ENCODE results near the gene CCDC8.
A peak's percentile ranks its signal among the peaks of the same experiment; 100 is the strongest.
"Not testable (repeated sequence)": the region's sequence is repeated elsewhere in the genome, so short reads cannot be mapped to it uniquely, and the experiment has no call there.

CCDC8 gene, protein sequence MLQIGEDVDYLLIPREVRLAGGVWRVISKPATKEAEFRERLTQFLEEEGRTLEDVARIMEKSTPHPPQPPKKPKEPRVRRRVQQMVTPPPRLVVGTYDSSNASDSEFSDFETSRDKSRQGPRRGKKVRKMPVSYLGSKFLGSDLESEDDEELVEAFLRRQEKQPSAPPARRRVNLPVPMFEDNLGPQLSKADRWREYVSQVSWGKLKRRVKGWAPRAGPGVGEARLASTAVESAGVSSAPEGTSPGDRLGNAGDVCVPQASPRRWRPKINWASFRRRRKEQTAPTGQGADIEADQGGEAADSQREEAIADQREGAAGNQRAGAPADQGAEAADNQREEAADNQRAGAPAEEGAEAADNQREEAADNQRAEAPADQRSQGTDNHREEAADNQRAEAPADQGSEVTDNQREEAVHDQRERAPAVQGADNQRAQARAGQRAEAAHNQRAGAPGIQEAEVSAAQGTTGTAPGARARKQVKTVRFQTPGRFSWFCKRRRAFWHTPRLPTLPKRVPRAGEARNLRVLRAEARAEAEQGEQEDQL

DNA sequence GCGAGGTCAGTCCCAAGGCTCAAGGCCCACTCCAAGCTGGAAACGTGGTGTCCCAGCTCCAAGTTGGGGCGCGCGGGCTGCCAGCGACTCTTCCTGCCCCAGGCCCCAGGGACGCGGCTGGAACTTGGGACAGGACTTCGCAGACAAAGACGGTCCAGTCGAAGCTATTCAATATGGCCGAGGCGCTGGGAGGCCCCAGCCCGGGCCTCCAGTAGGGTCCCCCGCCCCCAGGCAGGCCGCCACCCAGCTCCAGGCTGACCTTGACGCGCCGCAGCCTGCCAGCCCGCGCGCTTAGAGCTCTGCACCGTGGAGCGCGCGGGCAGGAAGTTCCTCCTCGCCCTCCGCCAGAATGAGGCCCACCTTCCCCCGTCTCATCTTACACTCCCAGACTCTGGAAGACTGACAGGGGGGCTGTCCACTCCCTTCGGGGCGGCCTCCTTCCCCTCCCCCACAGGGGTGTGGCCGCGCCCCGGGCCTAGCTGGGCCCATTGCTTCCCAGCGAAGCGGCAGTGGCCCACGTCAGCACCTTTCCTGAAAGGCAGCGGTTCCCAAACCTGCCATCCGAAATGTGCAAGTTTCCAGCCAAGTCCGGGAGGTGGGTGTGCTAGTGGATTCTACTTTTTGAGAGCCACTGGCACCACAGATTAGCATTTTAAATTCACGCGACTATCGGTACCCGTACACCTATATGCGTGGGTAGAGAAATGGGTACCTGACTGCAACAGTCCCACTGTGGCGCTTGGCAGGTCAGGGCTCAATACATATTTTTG, at the start of gene CCDC8:
CCDC8 (minus strand) TSS at position 303 of the 770 bp plus-strand sequence. CDS start 754 bp downstream, outside the sequence.
- no peak for DNase-seq

DNA sequence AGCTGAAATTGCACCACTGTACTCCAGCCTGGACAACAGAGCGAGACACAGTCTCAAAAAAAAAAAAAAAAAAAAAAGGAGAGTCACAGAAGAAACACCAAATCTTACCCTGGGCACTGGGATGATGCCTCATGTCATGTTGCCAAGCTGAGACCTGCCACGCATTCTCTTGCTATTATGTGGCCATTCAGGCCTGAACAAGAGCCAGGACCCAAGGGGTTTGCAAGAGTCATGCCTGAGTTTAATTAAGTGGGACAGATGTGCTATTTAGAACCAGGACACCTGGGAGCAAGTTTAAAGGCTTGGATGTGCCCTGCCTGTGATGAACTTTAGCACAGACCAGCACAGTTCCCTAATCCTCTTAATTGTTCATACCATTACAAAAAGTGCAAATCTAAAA, 48.2 kb upstream of the CCDC8 start:
- DNase-seq, result no peak

DNA sequence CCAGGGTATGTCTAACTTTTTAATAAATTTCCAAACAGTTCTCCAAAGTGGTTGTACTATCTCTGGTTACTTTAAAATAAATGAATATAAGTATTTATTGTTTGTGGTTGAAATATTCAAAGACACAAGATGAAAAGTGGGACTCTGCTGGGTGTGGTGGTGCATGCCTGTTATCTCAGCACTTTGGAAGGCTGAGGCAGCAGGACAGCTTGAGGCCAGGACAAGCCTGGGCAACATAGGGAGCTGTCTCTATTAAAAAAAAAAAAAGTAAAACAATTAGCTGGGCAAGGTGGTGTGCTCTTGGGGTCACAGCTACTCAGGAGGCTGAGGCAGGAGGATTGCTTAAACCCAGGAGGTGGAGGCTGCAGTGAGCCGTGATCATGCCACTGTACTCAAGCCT, 47.6 kb upstream of the CCDC8 start:
- no peak for DNase-seq

DNA sequence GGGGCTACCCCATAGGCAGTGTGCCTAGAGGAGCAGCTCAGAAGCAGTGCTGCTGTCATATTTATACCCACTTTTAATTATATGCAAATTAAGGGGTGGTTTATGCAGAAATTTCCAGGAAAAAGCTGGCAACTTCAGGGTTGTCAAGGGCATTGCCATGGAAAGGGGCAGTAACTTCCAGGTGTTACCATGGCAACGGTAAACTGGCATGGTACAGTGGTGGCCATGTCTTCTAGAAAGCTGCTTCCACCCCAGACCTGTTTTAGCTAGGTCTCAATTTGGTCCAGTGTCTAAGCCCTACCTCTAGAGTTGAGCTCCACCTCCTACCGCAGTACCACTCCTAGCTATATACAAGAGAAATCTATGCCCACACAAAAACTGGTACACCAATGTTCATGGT, 46.7 kb upstream of the CCDC8 start:
- DNase-seq, result no peak

DNA sequence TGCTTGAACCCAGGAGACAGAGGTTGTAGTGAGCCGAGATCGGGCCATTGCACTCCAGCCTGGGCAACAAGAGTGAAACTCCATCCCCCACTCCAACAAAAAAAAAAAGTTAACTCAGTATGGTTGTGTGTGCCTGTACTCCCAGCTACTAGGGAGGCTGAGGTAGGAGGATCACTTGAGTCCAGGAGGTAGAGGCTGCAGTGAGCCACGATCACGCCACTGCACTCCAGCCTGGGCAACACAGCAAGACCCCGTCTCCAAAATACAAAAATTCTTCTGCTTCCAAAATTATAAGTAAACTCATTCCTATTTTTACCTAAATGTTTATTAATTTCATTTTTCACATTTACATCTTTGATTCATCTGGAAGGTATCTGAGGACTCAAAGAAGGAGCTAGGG, 43.6 kb upstream of the CCDC8 start:
- no peak for DNase-seq

DNA sequence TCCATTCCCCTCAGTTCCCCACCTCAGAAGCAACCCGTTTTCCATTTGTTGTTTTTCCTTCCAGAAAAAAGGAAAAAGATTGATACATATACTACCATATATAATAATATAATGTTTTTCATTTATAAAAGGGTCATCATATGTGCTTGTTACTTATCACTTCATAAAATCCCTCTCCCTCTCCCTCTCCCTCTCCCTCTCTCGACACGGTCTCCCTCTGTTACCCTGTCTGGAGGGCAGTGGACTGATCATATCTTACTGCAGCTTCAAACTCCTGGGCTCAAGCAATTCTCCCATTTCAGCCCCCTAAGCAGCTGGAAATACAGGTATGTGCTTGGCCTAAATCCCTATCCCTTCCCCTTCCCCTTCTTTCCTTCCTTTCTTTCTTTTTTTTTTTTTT, 40.9 kb upstream of the CCDC8 start:
- DNase-seq, result no peak

DNA sequence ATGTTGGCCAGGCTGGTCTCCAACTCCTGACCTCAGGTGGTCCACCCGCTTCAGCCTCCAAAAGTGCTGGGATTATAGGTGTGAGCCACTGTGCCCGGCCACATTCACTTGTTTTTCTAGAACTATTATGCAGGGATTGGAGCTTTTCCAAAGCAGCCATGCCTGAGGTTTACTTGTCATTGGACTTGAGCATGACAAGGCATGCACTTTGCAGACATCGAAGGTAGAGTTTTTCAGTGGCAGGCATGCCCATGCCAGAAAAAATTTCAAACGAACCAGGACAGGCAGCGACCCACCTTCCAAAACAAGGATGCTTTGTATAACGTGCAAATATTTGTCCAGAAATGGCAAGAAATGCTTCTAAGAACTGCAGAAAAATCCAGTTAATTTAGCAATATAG, 40.3 kb upstream of the CCDC8 start:
- DNase-seq, result no peak

DNA sequence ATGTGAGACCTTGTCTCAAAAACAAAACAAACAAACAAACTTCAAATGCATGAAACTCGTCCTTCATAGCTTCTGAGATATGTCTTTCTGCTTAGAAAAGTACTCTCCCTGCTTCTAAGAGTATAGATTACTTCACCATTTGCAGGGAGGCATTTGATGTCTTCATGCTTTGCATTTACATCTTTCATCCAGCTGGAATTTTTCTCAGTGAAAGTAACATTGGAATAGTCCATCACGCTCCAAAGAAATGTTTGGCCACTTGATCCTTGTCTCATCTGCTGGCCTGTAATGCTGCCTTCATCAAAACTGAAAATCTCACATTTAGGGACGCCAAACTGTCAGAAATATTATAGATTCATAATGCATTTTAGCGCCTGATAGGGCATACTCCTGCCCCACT, 38.8 kb upstream of the CCDC8 start:
- DNase-seq, result no peak

DNA sequence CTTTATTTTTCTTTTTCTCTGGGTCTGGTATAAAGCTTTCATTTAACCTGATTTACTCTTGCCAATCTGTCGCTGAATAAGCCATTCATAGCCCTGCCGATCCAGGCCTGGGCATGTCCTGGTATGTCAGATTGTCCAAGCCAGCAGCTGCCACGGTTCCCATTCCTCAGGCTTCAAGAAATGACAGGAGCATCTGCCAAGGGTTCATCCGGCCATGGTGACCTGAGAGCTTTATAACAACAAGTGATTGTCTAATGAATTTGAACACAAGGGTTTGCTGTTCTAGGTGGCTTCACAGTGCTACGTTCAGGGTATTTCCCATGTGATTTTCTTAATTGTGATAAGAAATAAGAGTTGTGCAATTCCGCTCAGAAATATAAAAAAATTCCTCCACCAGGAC, 38.0 kb upstream of the CCDC8 start:
- no peak for DNase-seq

DNA sequence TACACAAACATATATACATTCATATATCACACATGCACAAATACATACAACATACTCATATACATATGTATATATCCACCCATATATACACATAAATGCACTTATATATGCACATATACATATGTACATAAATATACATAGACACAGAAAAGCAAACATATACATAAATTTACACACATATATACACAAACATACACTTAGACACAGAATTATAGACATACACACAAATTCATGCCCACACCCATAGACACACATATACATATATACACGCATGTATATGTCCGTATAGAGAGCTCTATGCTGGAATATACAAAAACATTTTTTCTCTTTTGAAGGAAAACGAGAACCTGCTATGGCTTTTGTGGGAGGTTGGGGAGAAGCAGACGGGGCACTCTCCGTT, 37.4 kb upstream of the CCDC8 start:
- no peak for DNase-seq

DNA sequence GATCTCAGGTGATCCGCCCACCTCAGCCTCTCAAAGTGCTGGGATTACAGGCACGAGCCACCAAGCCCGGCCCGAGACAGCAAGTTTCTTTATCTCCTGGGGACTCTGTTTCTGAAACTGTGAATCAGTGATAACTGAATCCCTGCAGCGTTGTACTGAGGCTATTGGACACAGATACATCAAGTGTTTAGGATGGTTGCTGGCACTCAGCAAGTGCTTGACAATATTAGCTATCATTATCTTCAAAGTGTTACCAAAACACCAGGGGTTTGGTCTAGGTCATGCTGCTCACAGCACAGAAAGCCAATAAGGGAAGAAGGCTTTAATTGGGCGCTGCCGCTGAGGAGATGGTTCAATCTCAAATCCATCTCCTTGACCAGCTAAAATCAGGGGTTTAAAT, 35.9 kb upstream of the CCDC8 start:
- no peak for DNase-seq

DNA sequence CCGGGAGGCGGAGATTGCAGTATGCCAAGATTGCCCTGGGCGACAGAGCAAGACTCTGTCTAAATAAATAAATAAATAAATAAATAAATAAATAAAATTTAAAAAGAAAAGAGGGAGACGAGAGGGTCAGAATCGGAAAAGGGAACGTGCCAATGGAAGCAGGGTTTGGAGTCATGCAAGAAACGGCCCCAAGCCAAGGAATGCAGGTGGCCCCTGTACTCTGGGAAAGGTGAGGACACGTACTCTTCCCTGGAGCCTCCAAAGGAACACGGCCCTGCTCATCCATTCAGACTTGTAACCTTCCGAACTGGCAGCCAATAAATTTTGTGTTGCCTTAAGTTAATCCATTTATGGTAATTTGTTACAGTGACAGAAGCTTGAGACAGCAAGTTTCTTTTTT, 35.2 kb upstream of the CCDC8 start:
- no peak for DNase-seq

DNA sequence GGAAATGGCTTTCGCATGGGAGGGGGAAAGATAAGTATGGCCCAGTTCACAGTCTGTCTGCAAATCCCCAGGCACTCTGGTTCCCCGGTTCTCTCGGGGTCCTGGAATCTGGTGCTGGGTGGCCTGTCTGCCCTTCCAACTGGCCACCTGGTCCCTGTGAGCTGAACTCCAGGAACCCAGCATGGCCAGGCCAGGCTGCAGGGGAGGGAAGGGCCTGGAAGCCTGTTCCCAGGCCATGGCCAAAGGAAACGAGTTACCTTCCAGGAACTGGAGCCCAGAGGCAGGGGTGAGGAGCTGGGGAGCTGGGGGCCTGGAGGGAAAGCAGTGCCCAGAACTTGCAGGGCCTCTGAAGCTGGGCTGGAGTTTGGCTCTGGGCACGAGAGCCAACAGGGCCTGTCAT, 34.5 kb upstream of the CCDC8 start:
- no peak for DNase-seq

DNA sequence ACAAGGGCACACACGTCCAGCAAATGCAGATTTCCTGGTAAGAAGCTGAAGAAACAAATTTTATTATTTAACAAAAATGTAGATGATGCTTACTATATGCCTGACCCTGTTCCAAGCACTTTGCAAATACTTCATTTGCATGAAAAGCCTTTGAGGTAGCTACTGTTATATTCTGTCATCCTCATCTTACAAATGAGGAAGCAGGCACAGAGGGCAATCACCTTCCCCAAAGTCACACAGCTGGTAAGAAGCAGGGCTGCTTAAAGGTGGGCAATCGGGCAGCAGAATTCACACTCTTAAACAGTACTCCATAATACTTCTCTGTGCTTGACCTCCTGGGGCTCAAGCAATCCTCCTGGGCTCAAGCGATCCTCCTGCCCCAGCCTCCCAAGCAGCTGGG, 33.6 kb upstream of the CCDC8 start:
- no peak for DNase-seq

DNA sequence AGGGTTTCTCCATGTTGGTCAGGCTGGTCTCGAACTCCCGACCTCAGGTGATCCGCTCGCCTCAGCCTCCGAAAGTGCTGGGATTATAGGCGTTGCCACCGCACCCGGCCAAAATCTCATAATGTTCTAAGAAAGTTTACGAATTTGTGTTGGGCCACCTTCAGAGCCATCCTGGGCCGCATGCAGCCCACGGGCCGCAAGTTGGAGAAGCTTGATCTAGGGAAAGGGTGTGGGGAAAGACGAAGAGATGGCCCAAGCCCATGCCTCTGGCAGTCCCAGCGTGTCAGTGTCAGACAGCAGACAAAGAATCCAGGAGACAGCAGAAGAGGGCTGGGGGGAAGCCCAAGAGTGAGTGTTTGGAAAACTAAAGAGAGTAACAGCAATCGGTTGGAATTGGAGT, 32.7 kb upstream of the CCDC8 start:
- no peak for DNase-seq

DNA sequence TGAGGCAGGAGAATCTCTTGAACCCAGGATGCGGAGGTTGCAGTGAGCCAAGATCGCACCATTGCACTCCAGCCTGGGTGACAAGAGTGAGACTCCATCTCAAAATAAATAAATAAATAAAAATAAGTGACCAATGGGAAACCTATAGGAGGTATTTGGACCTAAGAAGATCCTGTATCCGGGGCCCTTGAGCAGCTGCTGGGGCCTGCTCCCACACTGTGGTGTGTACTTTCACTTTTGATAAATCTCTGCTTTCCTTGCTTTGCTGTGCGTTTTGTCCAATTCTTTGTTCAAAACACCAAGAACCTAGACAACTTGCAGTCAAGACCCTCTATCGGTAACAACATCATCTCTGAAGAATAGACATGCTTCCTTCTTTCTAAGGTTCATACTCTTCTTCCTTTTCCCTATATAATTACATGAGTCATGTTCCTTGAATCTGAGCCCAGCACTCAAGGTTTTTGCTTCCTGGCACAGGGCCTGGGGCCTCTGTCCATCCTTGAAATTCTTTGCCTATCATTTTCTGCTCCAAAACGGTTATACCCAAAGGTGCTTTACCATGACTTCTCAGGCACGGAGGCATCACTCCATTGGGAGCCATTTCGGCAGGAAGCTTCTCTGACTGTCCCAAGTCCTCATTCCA, 29.6 kb upstream of the CCDC8 start:
- no peak for DNase-seq

DNA sequence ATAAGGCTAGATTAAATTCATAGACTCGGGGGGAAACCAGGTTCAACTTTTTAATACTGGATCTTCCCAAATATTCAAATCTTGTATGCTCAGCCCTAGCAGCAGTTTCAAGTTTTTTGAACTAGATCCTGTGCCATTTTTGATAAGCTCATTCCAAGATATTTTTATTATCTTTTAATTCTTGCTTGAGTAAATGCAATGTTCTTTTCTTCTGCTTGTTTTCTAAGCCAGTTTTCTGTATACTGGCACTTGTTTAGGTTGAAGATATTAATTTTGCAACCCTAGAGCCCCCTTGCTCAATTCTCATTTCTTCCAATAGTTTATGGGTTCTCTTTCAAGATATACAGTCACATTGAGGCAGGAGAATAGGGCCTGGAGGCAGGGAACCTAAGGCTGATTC, 28.5 kb upstream of the CCDC8 start:
- DNase-seq, result no peak

DNA sequence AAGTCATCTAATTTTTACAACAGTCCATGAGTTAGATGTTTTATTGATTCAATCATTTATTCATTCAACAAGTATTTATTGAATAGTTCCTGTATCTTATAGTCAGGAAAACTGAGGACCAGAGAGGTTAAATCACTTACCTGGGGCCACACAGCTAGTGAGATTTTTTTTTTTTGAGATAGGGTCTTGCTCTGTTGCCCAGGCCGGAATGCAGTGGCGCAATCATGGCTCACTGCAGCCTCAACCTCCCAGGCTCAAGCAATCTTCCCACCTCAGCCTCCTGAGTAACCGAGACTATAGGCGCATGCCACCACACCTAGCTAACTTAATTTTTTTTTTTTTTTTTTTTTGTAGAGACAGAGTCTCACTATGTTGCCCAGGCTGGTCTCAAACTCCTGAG, 22.3 kb upstream of the CCDC8 start:
- not testable (repeated sequence) for DNase-seq

DNA sequence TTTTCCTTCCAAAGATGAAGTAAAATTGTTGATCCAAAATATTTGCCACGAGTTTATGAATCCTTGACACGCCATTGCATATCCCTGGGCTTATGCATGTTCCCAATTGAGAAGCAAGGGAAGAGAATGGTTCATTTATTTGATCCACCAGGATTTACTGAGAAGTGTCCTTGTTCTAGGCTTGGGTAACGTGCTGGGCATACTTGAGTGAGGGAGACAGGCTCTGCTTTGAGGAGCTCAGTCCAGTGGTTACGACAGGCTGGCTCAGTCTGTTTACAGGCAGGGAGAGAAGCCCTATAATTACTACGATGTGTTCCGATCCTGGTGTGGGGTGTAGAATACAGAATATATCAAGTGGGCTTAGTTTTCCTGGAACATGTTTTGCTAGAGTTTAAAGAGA, 21.6 kb upstream of the CCDC8 start:
- DNase-seq, result no peak

DNA sequence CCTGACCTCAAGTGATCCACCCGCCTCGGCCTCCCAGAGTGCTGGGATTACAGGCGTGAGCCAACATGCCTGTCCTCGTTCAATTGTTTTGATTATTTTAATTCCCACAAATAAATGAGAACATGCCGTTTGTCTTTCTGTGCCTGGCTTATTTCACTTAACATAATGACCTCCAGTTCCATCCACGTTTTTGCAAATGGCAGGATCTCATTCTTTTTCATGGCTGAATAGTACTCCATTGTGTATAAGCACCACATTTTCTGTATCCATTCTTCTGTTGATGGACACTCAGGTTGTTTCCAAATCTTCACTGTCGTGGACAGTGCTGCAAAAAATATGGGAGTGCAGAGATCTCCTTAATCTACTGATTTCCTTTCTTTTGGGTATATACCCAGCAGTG, 20.1 kb upstream of the CCDC8 start:
- not testable (repeated sequence) for DNase-seq

DNA sequence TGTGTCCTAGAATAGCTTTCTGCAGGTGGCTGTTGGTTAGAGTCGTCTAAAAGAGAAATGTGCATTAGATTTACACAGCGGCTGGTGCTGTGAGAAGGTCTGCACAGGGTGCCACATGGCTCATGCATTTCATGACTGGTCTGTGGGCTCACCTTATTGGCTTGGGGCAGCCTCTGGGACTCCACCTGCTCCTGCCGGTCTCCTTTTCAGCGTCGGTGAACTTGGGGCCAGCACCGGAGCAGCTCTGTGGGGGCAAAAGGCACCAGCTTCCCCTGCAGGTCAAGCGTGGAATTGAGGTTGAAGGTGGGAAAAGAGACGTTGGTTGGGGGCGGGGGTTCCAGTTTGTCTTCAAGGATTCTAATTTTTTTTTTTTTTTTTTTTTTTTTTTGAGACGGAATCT, 18.5 kb upstream of the CCDC8 start:
- no peak for DNase-seq

DNA sequence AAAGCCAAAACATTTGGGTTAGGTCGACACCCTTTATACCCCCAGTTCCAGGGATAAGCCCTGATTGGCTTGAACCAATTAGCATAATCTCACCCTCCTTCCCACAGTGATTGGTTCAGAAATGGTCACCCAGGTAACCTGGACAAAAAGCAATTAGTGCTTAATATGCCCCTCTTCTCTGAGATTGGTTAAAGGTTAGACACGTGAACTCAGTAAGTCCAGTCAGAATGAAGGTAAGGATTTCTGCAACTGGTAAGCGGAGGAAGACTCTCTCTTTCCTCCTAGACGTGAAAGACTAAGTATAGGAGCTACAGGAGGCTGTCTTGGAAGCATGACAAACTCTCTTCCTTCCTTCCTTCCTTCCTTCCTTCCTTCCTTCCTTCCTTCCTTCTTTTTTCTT, 16.6 kb upstream of the CCDC8 start:
- no peak for DNase-seq

DNA sequence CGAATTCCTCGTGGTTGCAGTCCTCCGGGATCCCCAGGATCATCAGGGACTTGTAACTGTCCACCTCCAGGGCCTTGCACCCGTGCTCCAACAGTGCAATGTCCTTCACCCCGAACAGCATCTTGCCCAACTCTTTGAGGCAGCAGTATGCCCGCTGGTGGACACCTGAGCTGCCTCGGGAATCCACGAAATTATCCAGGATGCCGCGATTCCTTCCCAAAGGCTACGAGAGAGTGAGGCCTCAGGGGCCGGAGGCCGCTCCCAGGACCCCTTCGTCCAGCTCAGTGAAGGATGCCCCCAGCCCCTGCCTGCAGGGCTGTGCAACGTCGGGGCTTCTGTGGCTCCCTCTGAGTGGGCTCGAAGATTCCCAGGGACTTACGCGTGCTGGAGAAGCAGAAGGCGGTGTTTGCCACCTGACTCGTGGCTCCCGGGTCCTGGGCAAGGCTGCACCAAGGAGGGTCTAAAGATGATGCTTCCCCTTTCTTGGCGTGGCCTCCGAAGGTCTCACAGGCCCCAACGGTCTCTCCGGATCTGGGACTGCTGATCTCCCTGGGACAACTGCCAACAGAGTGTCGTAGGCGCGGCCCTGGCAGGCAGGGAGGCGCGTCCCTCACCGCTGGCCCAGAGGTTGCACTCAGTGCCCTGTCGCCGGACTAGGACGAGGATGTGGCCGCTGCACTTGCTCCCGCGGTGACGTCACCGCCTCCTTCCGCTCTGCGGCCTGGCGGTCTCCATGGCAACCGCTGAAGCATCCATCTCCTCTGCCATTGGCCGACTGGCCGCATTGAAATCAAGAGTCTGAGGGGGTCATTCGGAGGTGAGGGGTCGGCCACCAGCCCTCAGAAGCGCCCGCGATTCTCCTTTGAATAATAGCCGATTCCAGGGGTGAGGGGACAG, 15.1 kb upstream of the CCDC8 start, which contains the start of gene PNMA8C:
PNMA8C (minus strand) TSS at position 698 of the 897 bp plus-strand sequence; CDS start at position 121, 577 bp downstream.
- DNase-seq, result peak; percentile 35

All from activated CD4-positive, alpha-beta T cell treated with anti-CD3 and anti-CD28 coated beads, Interleukin-2, amount 50 U/mL, for 1 hour (primary cell).